ENCODE measurements around the gene C9orf78. TPM values are rescaled to one million over a fixed set of nuclear protein-coding genes. Genes with fewer than 3 reads are reported as not detected.

Gene C9orf78
- total and polyA plus RNA-seq, 2 experiments from 2014 or later: 34.4 to 84.6 TPM

DNA sequence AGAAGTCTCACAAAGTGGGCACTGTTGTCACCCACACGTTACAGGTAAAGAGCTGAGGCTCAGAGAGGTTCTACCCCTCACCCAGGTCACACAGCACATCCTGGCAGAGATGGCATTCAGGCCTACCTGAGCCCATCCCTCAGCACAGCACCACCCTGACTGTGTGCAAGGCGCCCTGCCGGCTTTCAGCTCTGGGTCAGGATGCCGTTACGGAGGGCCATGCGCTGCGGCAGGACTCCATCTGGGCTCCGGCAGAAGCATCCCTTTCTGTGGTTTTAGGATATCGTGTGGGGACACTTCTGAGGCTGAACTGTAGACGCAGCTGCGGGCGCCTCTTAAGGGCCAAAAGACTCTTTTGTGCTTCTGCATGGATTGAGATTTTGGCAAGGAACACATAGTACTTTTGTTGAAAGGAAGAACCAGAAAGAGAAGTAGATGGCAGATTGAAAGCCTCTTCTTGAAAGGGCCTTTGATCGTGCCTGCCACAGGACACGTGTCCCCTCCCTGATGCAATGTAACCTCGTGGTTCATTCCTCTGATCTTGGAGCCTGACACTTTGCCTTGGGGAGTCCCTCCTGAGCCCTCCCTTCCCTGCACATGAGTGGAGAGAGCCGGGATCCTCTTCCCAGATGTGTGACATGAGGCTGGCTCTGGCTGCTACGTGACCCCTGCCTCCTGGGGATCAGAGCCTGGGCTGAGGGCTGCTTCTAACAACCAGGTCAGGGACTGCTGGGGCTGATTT, 31.5 kb upstream of the C9orf78 start (continued):
- TF ChIP-seq, protein P1, sequence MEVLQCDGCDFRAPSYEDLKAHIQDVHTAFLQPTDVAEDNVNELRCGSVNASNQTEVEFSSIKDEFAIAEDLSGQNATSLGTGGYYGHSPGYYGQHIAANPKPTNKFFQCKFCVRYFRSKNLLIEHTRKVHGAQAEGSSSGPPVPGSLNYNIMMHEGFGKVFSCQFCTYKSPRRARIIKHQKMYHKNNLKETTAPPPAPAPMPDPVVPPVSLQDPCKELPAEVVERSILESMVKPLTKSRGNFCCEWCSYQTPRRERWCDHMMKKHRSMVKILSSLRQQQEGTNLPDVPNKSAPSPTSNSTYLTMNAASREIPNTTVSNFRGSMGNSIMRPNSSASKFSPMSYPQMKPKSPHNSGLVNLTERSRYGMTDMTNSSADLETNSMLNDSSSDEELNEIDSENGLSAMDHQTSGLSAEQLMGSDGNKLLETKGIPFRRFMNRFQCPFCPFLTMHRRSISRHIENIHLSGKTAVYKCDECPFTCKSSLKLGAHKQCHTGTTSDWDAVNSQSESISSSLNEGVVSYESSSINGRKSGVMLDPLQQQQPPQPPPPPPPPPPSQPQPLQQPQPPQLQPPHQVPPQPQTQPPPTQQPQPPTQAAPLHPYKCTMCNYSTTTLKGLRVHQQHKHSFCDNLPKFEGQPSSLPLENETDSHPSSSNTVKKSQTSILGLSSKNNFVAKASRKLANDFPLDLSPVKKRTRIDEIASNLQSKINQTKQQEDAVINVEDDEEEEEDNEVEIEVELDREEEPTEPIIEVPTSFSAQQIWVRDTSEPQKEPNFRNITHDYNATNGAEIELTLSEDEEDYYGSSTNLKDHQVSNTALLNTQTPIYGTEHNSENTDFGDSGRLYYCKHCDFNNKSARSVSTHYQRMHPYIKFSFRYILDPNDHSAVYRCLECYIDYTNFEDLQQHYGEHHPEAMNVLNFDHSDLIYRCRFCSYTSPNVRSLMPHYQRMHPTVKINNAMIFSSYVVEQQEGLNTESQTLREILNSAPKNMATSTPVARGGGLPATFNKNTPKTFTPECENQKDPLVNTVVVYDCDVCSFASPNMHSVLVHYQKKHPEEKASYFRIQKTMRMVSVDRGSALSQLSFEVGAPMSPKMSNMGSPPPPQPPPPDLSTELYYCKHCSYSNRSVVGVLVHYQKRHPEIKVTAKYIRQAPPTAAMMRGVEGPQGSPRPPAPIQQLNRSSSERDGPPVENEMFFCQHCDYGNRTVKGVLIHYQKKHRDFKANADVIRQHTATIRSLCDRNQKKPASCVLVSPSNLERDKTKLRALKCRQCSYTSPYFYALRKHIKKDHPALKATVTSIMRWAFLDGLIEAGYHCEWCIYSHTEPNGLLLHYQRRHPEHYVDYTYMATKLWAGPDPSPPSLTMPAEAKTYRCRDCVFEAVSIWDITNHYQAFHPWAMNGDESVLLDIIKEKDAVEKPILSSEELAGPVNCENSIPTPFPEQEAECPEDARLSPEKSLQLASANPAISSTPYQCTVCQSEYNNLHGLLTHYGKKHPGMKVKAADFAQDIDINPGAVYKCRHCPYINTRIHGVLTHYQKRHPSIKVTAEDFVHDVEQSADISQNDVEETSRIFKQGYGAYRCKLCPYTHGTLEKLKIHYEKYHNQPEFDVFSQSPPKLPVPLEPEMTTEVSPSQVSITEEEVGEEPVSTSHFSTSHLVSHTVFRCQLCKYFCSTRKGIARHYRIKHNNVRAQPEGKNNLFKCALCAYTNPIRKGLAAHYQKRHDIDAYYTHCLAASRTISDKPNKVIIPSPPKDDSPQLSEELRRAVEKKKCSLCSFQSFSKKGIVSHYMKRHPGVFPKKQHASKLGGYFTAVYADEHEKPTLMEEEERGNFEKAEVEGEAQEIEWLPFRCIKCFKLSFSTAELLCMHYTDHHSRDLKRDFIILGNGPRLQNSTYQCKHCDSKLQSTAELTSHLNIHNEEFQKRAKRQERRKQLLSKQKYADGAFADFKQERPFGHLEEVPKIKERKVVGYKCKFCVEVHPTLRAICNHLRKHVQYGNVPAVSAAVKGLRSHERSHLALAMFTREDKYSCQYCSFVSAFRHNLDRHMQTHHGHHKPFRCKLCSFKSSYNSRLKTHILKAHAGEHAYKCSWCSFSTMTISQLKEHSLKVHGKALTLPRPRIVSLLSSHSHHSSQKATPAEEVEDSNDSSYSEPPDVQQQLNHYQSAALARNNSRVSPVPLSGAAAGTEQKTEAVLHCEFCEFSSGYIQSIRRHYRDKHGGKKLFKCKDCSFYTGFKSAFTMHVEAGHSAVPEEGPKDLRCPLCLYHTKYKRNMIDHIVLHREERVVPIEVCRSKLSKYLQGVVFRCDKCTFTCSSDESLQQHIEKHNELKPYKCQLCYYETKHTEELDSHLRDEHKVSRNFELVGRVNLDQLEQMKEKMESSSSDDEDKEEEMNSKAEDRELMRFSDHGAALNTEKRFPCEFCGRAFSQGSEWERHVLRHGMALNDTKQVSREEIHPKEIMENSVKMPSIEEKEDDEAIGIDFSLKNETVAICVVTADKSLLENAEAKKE (CRISPR knock-in tag; IDR thresholded peaks at IDR 0.05): no peak
- TF ChIP-seq, protein P2, sequence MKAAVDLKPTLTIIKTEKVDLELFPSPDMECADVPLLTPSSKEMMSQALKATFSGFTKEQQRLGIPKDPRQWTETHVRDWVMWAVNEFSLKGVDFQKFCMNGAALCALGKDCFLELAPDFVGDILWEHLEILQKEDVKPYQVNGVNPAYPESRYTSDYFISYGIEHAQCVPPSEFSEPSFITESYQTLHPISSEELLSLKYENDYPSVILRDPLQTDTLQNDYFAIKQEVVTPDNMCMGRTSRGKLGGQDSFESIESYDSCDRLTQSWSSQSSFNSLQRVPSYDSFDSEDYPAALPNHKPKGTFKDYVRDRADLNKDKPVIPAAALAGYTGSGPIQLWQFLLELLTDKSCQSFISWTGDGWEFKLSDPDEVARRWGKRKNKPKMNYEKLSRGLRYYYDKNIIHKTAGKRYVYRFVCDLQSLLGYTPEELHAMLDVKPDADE (IDR thresholded peaks at IDR 0.05): no peak
- no peak for TF ChIP-seq EZH2 (IDR thresholded peaks at IDR 0.05; ENCODE audit: low read depth, unreplicated experiment)
- TF ChIP-seq, protein P3, sequence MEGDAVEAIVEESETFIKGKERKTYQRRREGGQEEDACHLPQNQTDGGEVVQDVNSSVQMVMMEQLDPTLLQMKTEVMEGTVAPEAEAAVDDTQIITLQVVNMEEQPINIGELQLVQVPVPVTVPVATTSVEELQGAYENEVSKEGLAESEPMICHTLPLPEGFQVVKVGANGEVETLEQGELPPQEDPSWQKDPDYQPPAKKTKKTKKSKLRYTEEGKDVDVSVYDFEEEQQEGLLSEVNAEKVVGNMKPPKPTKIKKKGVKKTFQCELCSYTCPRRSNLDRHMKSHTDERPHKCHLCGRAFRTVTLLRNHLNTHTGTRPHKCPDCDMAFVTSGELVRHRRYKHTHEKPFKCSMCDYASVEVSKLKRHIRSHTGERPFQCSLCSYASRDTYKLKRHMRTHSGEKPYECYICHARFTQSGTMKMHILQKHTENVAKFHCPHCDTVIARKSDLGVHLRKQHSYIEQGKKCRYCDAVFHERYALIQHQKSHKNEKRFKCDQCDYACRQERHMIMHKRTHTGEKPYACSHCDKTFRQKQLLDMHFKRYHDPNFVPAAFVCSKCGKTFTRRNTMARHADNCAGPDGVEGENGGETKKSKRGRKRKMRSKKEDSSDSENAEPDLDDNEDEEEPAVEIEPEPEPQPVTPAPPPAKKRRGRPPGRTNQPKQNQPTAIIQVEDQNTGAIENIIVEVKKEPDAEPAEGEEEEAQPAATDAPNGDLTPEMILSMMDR (conservative IDR thresholded peaks at IDR 0.05; ENCODE audit: low read depth in 2 of 2): no peak
